Muscle layer of colon (tissue), 2 donors: Measurements from ENCODE around the gene TLR6.
"Not testable (repeated sequence)": the region's sequence is repeated elsewhere in the genome, so short reads cannot be mapped to it uniquely, and the experiment has no call there.

Source experiments
- H3K27ac ChIP-seq: one replicate; pipeline ENCODE4 v1.7.0; 2013; ENCODE audit warnings: low read depth, mild to moderate bottlenecking, low read length, moderate library complexity
- H3K27me3 ChIP-seq, 2 donors: one replicate each; pipeline ENCODE4 v1.7.0; 2013; ENCODE audit warnings: low read length in 2 of 2, mild to moderate bottlenecking in 2 of 2; ENCODE audit not compliant: insufficient read depth in 2 of 2, control insufficient read depth in 1 of 2
- H3K36me3 ChIP-seq: one replicate; pipeline ENCODE4 v1.7.0; 2013; ENCODE audit warnings: mild to moderate bottlenecking, low read length; ENCODE audit not compliant: insufficient read depth
- H3K4me1 ChIP-seq: one replicate; pipeline ENCODE4 v1.7.0; 2013; ENCODE audit warnings: mild to moderate bottlenecking, low read length; ENCODE audit not compliant: insufficient read depth
- H3K4me3 ChIP-seq, 2 donors: one replicate each; pipeline ENCODE4 v1.7.0; 2013; ENCODE audit warnings: low read length in 2 of 2, low read depth in 1 of 2, mild to moderate bottlenecking in 1 of 2, moderate library complexity in 1 of 2
- H3K9ac ChIP-seq: one replicate; pipeline ENCODE4 v1.7.0; 2013; ENCODE audit warnings: low read length
- H3K9me3 ChIP-seq: one replicate; pipeline ENCODE4 v1.7.0; 2013; ENCODE audit warnings: mild to moderate bottlenecking, low read length
- donor health status: abdominal sarcoma.
- donor health status: Adenocarcinoma of cecum.

The TLR6 gene

GRCh38 chr4:38820329-38821061 is 36.1 kb downstream of the TLR6 start:
- Histone ChIP-seq H3K27me3 (no peaks in the 10 kb centered on the region), H3K9me3 (no peaks in the 10 kb centered on the region), H3K9ac (no peak overlapping the region), H3K27ac (no peak overlapping the region), H3K4me1 (no peaks in the 10 kb centered on the region), H3K36me3 (no peaks in the 10 kb centered on the region), H3K4me3 (no peak overlapping the region)

GRCh38 chr4:38819569-38819968 is 37.0 kb downstream of the TLR6 start:
- H3K4me3 ChIP-seq = no peak overlapping the region
- H3K27ac ChIP-seq = no peak overlapping the region
- no peaks in the 10 kb centered on the region for H3K36me3 ChIP-seq
- no peaks in the 10 kb centered on the region for H3K4me1 ChIP-seq
- H3K27me3 ChIP-seq = no peaks in the 10 kb centered on the region
- H3K9ac ChIP-seq = no peak overlapping the region
- H3K9me3 ChIP-seq = no peaks in the 10 kb centered on the region

- no peaks in the 10 kb centered on the region for H3K9me3 ChIP-seq
Measured at GRCh38 chr4:38818441-38818976, 38.1 kb downstream of the TLR6 start.

GRCh38 chr4:38815885-38816782 is 40.5 kb downstream of the TLR6 start:
- H3K36me3 ChIP-seq = no peaks in the 10 kb centered on the region
- no peak overlapping the region for H3K9ac ChIP-seq
- no peak overlapping the region for H3K4me3 ChIP-seq
- H3K27me3 ChIP-seq = no peaks in the 10 kb centered on the region
- no peaks in the 10 kb centered on the region for H3K4me1 ChIP-seq
- no peaks in the 10 kb centered on the region for H3K9me3 ChIP-seq
- H3K27ac ChIP-seq = no peak overlapping the region

More at GRCh38 chr4:38818441-38818976, 38.1 kb downstream of the TLR6 start:
- H3K36me3 ChIP-seq = no peaks in the 10 kb centered on the region
- H3K9ac ChIP-seq = no peak overlapping the region
- no peaks in the 10 kb centered on the region for H3K27me3 ChIP-seq
- no peaks in the 10 kb centered on the region for H3K4me1 ChIP-seq
- no peak overlapping the region for H3K4me3 ChIP-seq
- H3K27ac ChIP-seq = no peak overlapping the region

GRCh38 chr4:38814386-38814785 is 42.2 kb downstream of the TLR6 start:
- H3K27ac ChIP-seq = no peak overlapping the region
- no peak overlapping the region for H3K4me3 ChIP-seq
- H3K9me3 ChIP-seq = no peaks in the 10 kb centered on the region

GRCh38 chr4:38811297-38811696 is 45.3 kb downstream of the TLR6 start:
- no peak overlapping the region for H3K4me3 ChIP-seq
- H3K27me3 ChIP-seq = no peaks in the 10 kb centered on the region
- no peak overlapping the region for H3K27ac ChIP-seq
- H3K9ac ChIP-seq = no peak overlapping the region
- no peaks in the 10 kb centered on the region for H3K36me3 ChIP-seq
- H3K4me1 ChIP-seq = no peaks in the 10 kb centered on the region
- no peaks in the 10 kb centered on the region for H3K9me3 ChIP-seq

More at GRCh38 chr4:38814386-38814785, 42.2 kb downstream of the TLR6 start:
- no peaks in the 10 kb centered on the region for H3K36me3 ChIP-seq
- H3K27me3 ChIP-seq = no peaks in the 10 kb centered on the region
- H3K4me1 ChIP-seq = no peaks in the 10 kb centered on the region
- H3K9ac ChIP-seq = no peak overlapping the region

GRCh38 chr4:38807462-38807861 is 49.2 kb downstream of the TLR6 start:
- not testable (repeated sequence) for H3K9ac ChIP-seq, H3K4me3 ChIP-seq, H3K4me1 ChIP-seq, H3K27ac ChIP-seq, H3K36me3 ChIP-seq, H3K27me3 ChIP-seq, H3K9me3 ChIP-seq

- not testable (repeated sequence) for H3K4me3 ChIP-seq, H3K27ac ChIP-seq, H3K27me3 ChIP-seq, H3K9ac ChIP-seq, H3K9me3 ChIP-seq, H3K4me1 ChIP-seq, H3K36me3 ChIP-seq
Measured at GRCh38 chr4:38806251-38806650, 50.4 kb downstream of the TLR6 start.

- Histone ChIP-seq H3K4me1 (no peaks in the 10 kb centered on the region), H3K4me3 (peak overlapping the region in 1 of 2 donors; percentile 21), H3K36me3 (no peaks in the 10 kb centered on the region), H3K9ac (no peak overlapping the region), H3K27ac (no peak overlapping the region), H3K9me3 (no peaks in the 10 kb centered on the region), H3K27me3 (no peaks in the 10 kb centered on the region)
Measured at GRCh38 chr4:38805530-38806145, 51.0 kb downstream of the TLR6 start.

- Histone ChIP-seq H3K9me3 (no peaks in the 10 kb centered on the region), H3K4me3 (peak within 1 kb of the TSS; percentile 21 to 25), H3K9ac (no peak within 1 kb of the TSS)
Measured at GRCh38 chr4:38804654-38805295, 51.8 kb downstream of the TLR6 start, which contains the start of gene TLR1. TLR1 (minus strand) TSS chr4:38804791; CDS start chr4:38798831, 5,960 bp downstream.

More at GRCh38 chr4:38804654-38805295, 51.8 kb downstream of the TLR6 start, which contains the start of gene TLR1:
- no peaks in the 10 kb centered on the region for H3K4me1 ChIP-seq
- H3K36me3 ChIP-seq = no peaks in the 10 kb centered on the region
- H3K27me3 ChIP-seq = no peaks in the 10 kb centered on the region
- H3K27ac ChIP-seq = peak within 1 kb of the TSS; percentile 29
